LNCAP (cell line): ENCODE data around the gene LIMK1.

ENCODE experiments used
- CTCF ChIP-seq: fragments of 450-650 bp; IDR thresholded peaks from 2 replicates; pipeline ENCODE4 v1.5.1; 2017; ENCODE audit warnings: mild to moderate bottlenecking

The LIMK1 gene

GRCh38 chr7:74083117-74083876 lies at the start of gene LIMK1:
TSS of gene LIMK1 (plus strand) at chr7:74083804. CDS start at chr7:74083991, 187 bp downstream.
- no peak for TF ChIP-seq CTCF

GRCh38 chr7:74037609-74038008 lies 46.0 kb upstream of the LIMK1 start:
- no peak for TF ChIP-seq CTCF

GRCh38 chr7:74038194-74038961 lies 45.2 kb upstream of the LIMK1 start:
- TF ChIP-seq CTCF: no peak

GRCh38 chr7:74039337-74039736 lies 44.3 kb upstream of the LIMK1 start:
- TF ChIP-seq CTCF: no peak

- no peak for TF ChIP-seq CTCF
Observed at GRCh38 chr7:74040101-74040790, 43.4 kb upstream of the LIMK1 start.

- no peak for TF ChIP-seq CTCF
Observed at GRCh38 chr7:74040791-74041520, 42.6 kb upstream of the LIMK1 start.
